Adipose tissue (tissue), 3 donors: Measurements from ENCODE around the gene NPAS1. TPM values are rescaled to one million over a fixed set of nuclear protein-coding genes. Genes with fewer than 3 reads are reported as not detected.
A peak's percentile ranks its signal among the peaks of the same experiment; 100 is the strongest.

Experiments used
- H3K27ac ChIP-seq: one replicate; pipeline ENCODE4 v1.5.1; 2013; ENCODE audit warnings: low read depth, low read length
- WGBS, 3 donors: extraction: QIAGEN DNeasy Blood & Tissue Kit; methylation state at CpG; one replicate each; pipeline ENCODE4 v1.1.7; 2013; 5-methylcytosine and 5-hydroxymethylcytosine counted together
- polyA plus RNA-seq, 3 donors: library from polyadenylated mRNA; stranded (reverse); fragments of 200-250 nt; gene quantifications; one replicate each; pipeline ENCODE4 v1.2.3, GENCODE V29; 2013
- donor health status: healthy with polysubstance abuse.
- donor health status: Bipolar disorder and iron deficiency.
- donor health status: healthy.

NPAS1 gene, protein sequence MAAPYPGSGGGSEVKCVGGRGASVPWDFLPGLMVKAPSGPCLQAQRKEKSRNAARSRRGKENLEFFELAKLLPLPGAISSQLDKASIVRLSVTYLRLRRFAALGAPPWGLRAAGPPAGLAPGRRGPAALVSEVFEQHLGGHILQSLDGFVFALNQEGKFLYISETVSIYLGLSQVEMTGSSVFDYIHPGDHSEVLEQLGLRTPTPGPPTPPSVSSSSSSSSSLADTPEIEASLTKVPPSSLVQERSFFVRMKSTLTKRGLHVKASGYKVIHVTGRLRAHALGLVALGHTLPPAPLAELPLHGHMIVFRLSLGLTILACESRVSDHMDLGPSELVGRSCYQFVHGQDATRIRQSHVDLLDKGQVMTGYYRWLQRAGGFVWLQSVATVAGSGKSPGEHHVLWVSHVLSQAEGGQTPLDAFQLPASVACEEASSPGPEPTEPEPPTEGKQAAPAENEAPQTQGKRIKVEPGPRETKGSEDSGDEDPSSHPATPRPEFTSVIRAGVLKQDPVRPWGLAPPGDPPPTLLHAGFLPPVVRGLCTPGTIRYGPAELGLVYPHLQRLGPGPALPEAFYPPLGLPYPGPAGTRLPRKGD
- 1 to 10 TPM in 1 of 3 donors, under 1 TPM in 2; 0.15 to 1.6 (median 0.48) TPM for polyA plus RNA-seq

GRCh38 chr19:47019431-47020041 is at the start of gene NPAS1:
Gene NPAS1 (plus strand): TSS chr19:47019837. CDS start chr19:47021048, 1,211 bp downstream.
- H3K27ac ChIP-seq = no peak within 1 kb of the TSS
- WGBS, 3 donors = 3% methylated on average over 58 of the region's 58 CpGs

DNA sequence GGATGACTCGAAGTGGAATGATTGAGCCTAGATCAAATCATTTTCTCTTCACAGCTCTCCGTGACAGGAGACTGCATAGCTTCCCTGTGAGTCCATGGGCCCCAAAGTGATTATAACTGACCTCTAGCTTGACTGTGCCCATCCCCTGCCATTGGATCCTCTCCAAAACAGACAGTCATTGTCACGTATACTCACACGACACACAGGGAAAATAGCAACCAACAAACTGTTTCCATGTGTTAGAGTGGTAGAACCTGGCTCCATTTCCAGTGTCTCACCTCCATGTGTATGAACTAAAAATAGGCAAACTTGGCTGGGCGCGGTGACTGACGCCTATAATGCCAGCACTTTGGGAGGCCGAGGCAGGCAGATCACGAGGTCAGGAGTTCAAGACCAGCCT is 48.8 kb upstream of the NPAS1 start:
- H3K27ac ChIP-seq = no peak overlapping the region
- WGBS, 3 donors = 87 to 93% (median 88%) methylated on average over 9 of the region's 9 CpGs

DNA sequence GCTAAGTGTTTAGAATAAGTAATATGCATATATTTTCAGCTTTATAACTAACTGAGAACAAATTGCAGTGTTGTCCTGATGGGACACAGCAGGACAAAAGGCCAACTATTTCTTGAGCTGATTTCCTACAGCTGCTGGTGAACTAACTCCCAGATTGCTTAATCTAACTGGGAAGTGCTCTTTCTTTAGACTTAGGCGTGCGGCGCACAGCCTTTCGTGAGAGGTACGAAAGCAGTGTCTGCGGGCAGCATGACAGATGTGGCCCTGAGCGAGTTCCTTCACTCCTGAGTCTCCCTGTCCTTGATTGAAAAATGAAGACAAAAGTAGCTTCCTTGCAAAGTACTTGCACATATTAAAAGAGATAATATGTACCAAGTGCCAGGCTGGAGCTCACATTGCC is 47.3 kb upstream of the NPAS1 start:
- H3K27ac ChIP-seq = no peak overlapping the region
- WGBS, 3 donors = 51 to 79% (median 54%) methylated on average over 7 of the region's 7 CpGs

- WGBS, 3 donors = 97 to 99% (median 98%) methylated on average over 4 of the region's 4 CpGs
- H3K27ac ChIP-seq = no peak overlapping the region
Measured at GRCh38 chr19:46974181-46974580, 45.5 kb upstream of the NPAS1 start.

- WGBS, 3 donors = 64 to 77% (median 67%) methylated on average over 16 of the region's 16 CpGs
- H3K27ac ChIP-seq = no peak overlapping the region
Measured at GRCh38 chr19:46975011-46975924, 44.4 kb upstream of the NPAS1 start.

- WGBS, 3 donors = 21 to 47% (median 40%) methylated on average over 18 of the region's 18 CpGs
- H3K27ac ChIP-seq = peak overlapping the region; percentile 15
Measured at GRCh38 chr19:46975925-46976782, 43.5 kb upstream of the NPAS1 start.

GRCh38 chr19:46976845-46977320 is 42.8 kb upstream of the NPAS1 start:
- WGBS, 3 donors = 38 to 57% (median 56%) methylated on average over 8 of the region's 8 CpGs
- H3K27ac ChIP-seq = peak overlapping the region; percentile 15

GRCh38 chr19:46977548-46977947 is 42.1 kb upstream of the NPAS1 start:
- 62 to 78% (median 73%) methylated on average over 7 of the region's 7 CpGs for WGBS, 3 donors
- no peak overlapping the region for H3K27ac ChIP-seq

- no peak overlapping the region for H3K27ac ChIP-seq
- WGBS, 3 donors = 67 to 78% (median 77%) methylated on average over 5 of the region's 5 CpGs
Measured at GRCh38 chr19:46978171-46978869, 41.3 kb upstream of the NPAS1 start.

- WGBS, 3 donors = 91 to 93% (median 92%) methylated on average over 29 of the region's 29 CpGs
- H3K27ac ChIP-seq = no peak overlapping the region
Measured at GRCh38 chr19:46979126-46980105, 40.2 kb upstream of the NPAS1 start.

DNA sequence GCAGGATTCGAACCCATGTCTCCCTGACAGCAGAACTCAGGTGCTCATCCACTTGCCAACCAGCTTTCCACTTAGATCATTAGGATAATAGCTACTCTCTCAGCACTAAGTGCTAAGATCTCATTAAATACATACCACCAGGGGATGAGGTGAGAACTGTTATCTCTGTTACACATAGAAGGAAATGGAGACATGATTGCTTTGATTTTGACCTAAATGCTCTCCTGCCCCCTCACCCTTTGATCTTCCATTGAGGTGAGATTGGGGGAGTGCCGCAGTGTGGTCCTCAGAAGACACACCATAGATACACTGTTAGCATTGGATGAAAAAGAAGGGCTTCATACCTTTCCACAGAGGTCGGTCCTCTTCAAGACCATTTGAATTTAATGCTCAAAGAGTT is 38.9 kb upstream of the NPAS1 start:
- 87 to 94% (median 88%) methylated on average over 3 of the region's 3 CpGs for WGBS, 3 donors
- no peak overlapping the region for H3K27ac ChIP-seq

GRCh38 chr19:46981286-46981945 is 38.2 kb upstream of the NPAS1 start:
- no peak overlapping the region for H3K27ac ChIP-seq
- 57 to 77% (median 60%) methylated on average over 8 of the region's 8 CpGs for WGBS, 3 donors

GRCh38 chr19:46983097-46983496 is 36.5 kb upstream of the NPAS1 start:
- WGBS, 3 donors = 90 to 97% (median 92%) methylated on average over 6 of the region's 6 CpGs
- H3K27ac ChIP-seq = no peak overlapping the region

DNA sequence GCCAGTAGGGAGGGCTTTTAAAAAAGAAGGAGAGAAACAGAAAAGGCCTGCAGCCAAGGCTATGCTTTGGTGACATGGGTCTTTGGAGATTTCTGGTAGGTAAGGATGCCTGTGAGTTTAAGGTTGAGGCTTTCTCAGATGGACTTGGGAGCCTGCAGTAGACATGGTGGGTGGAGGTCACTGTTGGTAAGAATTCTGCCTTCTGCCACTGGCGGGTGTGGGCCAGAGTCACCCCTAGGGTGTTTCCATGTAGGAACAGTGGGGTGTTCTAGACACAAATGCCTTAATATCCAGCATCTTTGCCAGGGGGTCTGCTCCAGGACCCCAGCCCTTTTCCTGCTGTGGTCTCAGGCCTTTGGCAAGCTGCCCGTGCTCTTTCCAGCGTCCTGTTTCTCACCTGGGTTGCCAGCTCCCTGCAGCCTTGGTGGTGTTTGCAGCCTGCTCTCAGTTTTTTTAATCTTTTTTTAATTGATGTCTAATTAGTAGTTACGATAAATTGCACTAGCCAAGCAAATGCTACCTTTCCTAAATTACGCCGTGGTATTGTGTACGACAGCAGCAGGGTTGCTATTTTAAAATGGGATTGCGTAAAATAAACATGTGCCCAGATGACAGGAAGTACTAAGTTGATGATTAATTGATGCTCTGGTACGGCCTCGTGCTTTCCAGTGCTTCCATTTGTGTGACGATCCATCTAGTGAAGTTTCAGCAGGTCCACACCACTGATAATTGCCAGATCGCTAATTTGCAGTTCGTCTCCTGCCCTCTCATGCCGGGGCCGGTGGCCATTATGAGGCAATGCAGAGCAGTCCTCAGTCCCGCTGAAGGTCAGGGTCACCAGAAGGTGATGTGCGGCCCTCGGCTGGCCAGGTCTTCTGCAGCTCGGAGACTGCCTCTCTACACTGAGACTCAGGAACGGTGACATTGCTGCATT is 35.3 kb upstream of the NPAS1 start:
- no peak overlapping the region for H3K27ac ChIP-seq
- 32 to 56% (median 50%) methylated on average over 20 of the region's 20 CpGs for WGBS, 3 donors
